Stimulated activated CD8-positive, alpha-beta memory T cell treated with anti-CD3 and anti-CD28 coated beads, Interleukin-4, amount 100 ng/mL, for 24 hours (primary cell): ENCODE measurements around the gene KLRC4.
"Not testable (repeated sequence)": the region's sequence is repeated elsewhere in the genome, so short reads cannot be mapped to it uniquely, and the experiment has no call there.

ENCODE experiments used
- DNase-seq: peaks from one replicate; pipeline ENCODE4 v3.0.0-alpha.2; 2020; ENCODE audit warnings: low read depth

KLRC4 gene

GRCh38 chr12:10368206-10369171, 41.1 kb downstream of the KLRC4 start:
- DNase-seq, result no peak

DNA sequence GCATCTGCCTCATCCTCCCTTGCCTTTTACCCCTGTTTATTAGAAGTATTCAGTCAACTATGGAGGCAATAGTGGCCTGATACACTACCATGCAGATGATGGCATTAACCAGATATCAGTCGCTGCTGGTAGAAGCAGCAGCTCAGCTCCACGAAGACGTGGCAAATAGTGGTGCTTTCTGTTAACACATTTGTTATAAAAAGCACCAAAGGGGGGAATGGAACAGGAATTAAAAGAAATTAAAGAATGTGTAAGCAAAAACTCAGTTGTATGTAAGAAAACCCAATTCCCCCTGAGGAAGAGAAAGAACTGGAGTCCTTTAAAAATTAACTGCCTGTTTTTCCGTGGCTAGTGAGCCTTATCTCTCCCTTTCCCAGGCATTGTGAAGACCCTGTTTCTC, 41.8 kb downstream of the KLRC4 start:
- not testable (repeated sequence) for DNase-seq

- no peak for DNase-seq
Measured at GRCh38 chr12:10366875-10367274, 42.7 kb downstream of the KLRC4 start.

DNA sequence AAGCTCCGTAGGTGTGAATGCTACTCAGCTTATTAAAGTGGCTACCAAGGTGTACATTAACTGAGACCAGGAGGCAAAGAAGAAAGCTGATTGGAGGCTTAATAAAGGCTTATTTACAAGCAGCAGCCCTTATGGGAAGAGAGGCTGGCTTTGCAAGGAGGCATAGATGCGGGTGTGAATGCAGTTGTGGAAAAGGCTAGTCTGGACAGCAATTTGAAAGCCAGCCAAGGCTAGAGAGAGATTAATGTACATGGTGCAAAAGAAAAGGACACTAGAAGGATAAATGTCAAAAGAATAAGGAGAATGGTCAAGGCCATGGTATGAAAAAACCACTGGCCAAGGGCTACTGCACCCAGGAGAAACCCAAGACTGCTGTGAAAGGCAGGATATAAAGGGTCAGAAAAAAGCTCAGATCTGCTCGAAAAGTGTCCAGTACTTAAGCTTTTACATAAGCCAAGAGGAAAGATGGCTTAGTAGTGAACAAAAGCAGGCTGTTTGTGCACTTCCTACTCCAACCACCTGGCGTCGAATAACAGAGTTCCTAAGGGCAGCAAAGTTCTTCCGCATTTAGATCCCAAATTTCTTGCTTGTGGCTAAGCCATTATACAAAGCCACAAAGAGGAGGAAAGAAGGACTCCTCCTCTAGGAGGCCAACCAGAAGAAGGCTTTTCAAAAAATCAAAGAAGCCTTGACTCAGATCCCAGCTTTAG, 43.7 kb downstream of the KLRC4 start:
- DNase-seq, result no peak

DNA sequence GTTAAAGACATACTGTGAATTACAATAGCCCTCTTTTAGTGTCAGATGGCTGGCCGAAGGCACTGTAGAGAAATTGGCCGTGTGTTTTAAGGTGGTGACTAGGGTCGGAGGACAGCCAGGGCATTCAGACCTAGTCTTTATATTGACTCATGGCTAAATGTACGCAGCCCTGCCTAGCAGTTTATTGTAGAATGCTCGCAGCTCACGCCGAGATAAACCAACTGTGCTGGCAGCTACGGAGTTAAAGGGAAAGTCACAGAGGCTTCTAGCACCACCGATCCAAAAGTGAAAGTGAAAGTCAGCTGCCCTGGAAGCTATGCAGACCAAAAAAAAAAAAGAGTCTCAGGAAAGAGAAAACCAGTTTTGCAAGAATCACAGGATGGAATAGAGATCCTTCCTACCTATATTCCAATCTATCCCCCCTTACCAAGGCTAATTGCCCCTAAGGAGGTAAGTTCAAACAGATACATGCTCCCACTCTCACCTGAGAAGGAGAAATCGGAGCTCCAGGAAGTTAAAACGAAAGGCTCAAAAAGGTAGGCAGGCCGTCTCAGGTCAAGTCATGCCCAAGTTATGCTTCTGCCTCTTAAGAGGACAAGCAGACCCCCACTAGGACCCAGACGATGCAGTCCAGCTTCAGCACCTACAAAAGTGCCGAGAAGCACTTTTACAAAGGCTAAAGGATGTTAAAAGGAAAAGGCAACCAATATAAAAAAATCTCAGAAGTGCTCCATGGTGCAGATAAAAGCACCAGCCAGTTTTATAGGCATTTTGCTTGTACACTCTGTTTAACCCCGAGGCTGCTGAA, 44.5 kb downstream of the KLRC4 start:
- no peak for DNase-seq

GRCh38 chr12:10363914-10364814, 45.4 kb downstream of the KLRC4 start:
- DNase-seq, result no peak

GRCh38 chr12:10363658-10363913, 46.0 kb downstream of the KLRC4 start:
- DNase-seq, result no peak

- no peak for DNase-seq
Measured at GRCh38 chr12:10362828-10363657, 46.5 kb downstream of the KLRC4 start.

DNA sequence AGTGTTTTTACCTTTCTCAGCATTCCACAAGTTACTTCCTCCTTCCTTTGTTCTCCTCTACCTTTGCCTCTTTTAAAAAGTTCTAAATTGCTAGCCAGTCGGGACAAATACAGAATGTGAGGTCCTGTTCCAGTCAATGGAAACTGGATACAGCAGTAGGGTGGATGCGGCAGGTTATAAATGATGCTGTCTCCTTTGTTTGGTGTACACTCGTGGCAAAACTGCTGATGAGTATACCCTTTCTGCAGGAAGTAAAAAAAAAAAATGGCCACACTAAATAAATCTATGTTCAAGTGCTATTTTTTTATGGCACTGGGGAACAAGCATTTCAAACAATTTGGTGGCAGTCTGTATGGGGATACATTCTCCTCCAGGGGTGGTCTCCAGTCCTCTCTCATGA, 47.2 kb downstream of the KLRC4 start:
- DNase-seq, result no peak

GRCh38 chr12:10361622-10362021, 47.9 kb downstream of the KLRC4 start:
- DNase-seq, result no peak

DNA sequence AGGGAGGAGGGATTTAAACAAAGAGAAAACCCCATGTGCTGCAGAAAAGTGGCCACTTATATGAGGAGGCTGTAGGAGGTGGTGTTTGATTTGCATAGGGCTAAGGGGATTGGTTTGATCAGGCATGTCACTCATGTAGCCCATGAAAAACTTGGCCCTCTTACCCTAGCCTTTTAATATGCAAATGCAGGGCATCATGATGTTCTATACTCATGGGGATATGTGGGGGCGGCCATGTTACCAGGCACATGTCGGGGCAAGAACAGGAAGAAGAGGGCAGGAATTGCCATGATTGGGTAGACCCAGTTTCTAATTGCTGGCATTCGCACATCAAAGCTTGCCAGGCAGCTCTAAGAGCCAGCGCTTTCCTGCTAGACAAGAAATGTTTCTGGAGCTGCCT, 48.5 kb downstream of the KLRC4 start:
- DNase-seq, result no peak

- DNase-seq, result no peak
Measured at GRCh38 chr12:10358969-10359368, 50.6 kb downstream of the KLRC4 start.

DNA sequence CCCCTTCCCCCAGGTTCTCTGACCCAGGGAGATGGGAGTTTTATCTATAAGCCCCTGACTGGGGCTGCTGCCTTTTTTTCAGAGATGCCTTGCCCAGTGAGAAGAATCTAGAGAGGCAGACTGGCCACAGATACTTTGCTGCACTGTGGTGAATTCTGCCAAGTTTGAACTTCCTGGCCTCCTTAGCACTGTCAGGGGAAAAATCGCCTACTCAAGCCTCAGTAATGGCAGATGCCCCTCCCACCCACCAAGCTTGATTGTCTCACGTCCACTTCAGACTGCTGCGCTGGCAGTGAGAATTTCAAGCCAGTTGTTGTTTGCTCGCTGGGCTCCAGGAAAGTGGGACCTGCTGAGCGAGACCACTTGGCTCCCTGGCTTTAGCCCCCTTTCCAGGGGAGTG, 51.4 kb downstream of the KLRC4 start:
- no peak for DNase-seq
